ENCODE measurements around the gene ARID1B.

The ARID1B gene

GRCh38 chr6:157215717-157216116 lies 438.5 kb downstream of the ARID1B start:
- H2AFZ ChIP-seq (ENCODE audit: low read depth, low read length): no peak overlapping the region
- H3K27me3 ChIP-seq (ENCODE audit: insufficient read depth, low read length, poor library complexity): no peaks in the 10 kb centered on the region
- no peaks in the 10 kb centered on the region for H3K79me2 ChIP-seq (ENCODE audit: insufficient read depth, low read length)
- H3K4me3 ChIP-seq (ENCODE audit: low read depth in 1 of 2, low read length in 2 of 2): no peak overlapping the region
- ATAC-seq (ENCODE audit: insufficient read depth, low read depth) (no peak), DNase-seq (no peak)
- peaks cover 2% of the 10 kb centered on the region; the same call in 1 of the 2 replicates for H4K20me1 ChIP-seq (ENCODE audit: insufficient read depth, low read length)
- H3K9me3 ChIP-seq (ENCODE audit: insufficient read depth, low read length, severe bottlenecking): no peaks in the 10 kb centered on the region
- H3K27ac ChIP-seq (ENCODE audit: low read length): no peak overlapping the region
- no peak for TF ChIP-seq EZH2 (IDR thresholded peaks at IDR 0.05; ENCODE audit: borderline replicate concordance, low read depth, low read length, severe bottlenecking)
- TF ChIP-seq CTCF (IDR thresholded peaks at IDR 0.05; ENCODE audit: borderline replicate concordance, extremely low read depth, low read length, poor library complexity, severe bottlenecking): no peak
- no peak overlapping the region for H3K9ac ChIP-seq (ENCODE audit: low read depth, low read length)
- no peak overlapping the region for H3K4me2 ChIP-seq (ENCODE audit: insufficient read depth, low read length)
- H3K36me3 ChIP-seq (ENCODE audit: insufficient read depth, low read length): no peaks in the 10 kb centered on the region
- no peaks in the 10 kb centered on the region for H3K4me1 ChIP-seq (ENCODE audit: insufficient read depth, low read length)

GRCh38 chr6:157216570-157216969 lies 439.4 kb downstream of the ARID1B start:
- TF ChIP-seq EZH2 (IDR thresholded peaks at IDR 0.05; ENCODE audit: borderline replicate concordance, low read depth, low read length, severe bottlenecking) (no peak), CTCF (IDR thresholded peaks at IDR 0.05; ENCODE audit: borderline replicate concordance, extremely low read depth, low read length, poor library complexity, severe bottlenecking) (no peak)
- no peaks in the 10 kb centered on the region for H3K79me2 ChIP-seq (ENCODE audit: insufficient read depth, low read length)
- no peak overlapping the region for H3K4me3 ChIP-seq (ENCODE audit: low read depth in 1 of 2, low read length in 2 of 2)
- no peak overlapping the region for H3K4me2 ChIP-seq (ENCODE audit: insufficient read depth, low read length)
- H4K20me1 ChIP-seq (ENCODE audit: insufficient read depth, low read length): peaks cover 2% of the 10 kb centered on the region; the same call in 1 of the 2 replicates
- no peak overlapping the region for H3K9ac ChIP-seq (ENCODE audit: low read depth, low read length)
- no peaks in the 10 kb centered on the region for H3K36me3 ChIP-seq (ENCODE audit: insufficient read depth, low read length)
- H3K27me3 ChIP-seq (ENCODE audit: insufficient read depth, low read length, poor library complexity): no peaks in the 10 kb centered on the region
- DNase-seq: no peak
- H3K4me1 ChIP-seq (ENCODE audit: insufficient read depth, low read length): no peaks in the 10 kb centered on the region
- no peak overlapping the region for H2AFZ ChIP-seq (ENCODE audit: low read depth, low read length)
- H3K9me3 ChIP-seq (ENCODE audit: insufficient read depth, low read length, severe bottlenecking): no peaks in the 10 kb centered on the region
- no peak overlapping the region for H3K27ac ChIP-seq (ENCODE audit: low read length)
- ATAC-seq (ENCODE audit: insufficient read depth, low read depth): no peak

- no peak overlapping the region for H2AFZ ChIP-seq (ENCODE audit: low read depth, low read length)
- H3K4me3 ChIP-seq (ENCODE audit: low read depth in 1 of 2, low read length in 2 of 2): no peak overlapping the region
- ATAC-seq (ENCODE audit: insufficient read depth, low read depth) (no peak), DNase-seq (no peak)
- TF ChIP-seq CTCF (IDR thresholded peaks at IDR 0.05; ENCODE audit: borderline replicate concordance, extremely low read depth, low read length, poor library complexity, severe bottlenecking) (no peak), EZH2 (IDR thresholded peaks at IDR 0.05; ENCODE audit: borderline replicate concordance, low read depth, low read length, severe bottlenecking) (no peak)
- no peak overlapping the region for H3K27ac ChIP-seq (ENCODE audit: low read length)
- H3K4me2 ChIP-seq (ENCODE audit: insufficient read depth, low read length): no peak overlapping the region
- no peaks in the 10 kb centered on the region for H3K27me3 ChIP-seq (ENCODE audit: insufficient read depth, low read length, poor library complexity)
- H3K4me1 ChIP-seq (ENCODE audit: insufficient read depth, low read length): no peaks in the 10 kb centered on the region
- no peaks in the 10 kb centered on the region for H3K79me2 ChIP-seq (ENCODE audit: insufficient read depth, low read length)
- no peaks in the 10 kb centered on the region for H3K9me3 ChIP-seq (ENCODE audit: insufficient read depth, low read length, severe bottlenecking)
- no peaks in the 10 kb centered on the region for H4K20me1 ChIP-seq (ENCODE audit: insufficient read depth, low read length)
- H3K9ac ChIP-seq (ENCODE audit: low read depth, low read length): no peak overlapping the region
- H3K36me3 ChIP-seq (ENCODE audit: insufficient read depth, low read length): no peaks in the 10 kb centered on the region
These were observed 440.2 kb downstream of the ARID1B start for GRCh38 chr6:157217198-157217893.

Data from DND-41 (cell line).